GM21360 (cell line): ENCODE data around the gene PDCD5.
"Not testable (repeated sequence)": the region's sequence is repeated elsewhere in the genome, so short reads cannot be mapped to it uniquely, and the experiment has no call there.

Source experiments
- ATAC-seq: cut with Tn5 transposase; IDR thresholded peaks from one replicate; pipeline ENCODE4 v1.9.1; 2021; ENCODE audit warnings: mild to moderate bottlenecking, moderate library complexity; ENCODE audit not compliant: unreplicated experiment

PDCD5 gene

GRCh38 chr19:32576790-32577189 is 4.2 kb upstream of the PDCD5 start:
- no peak for ATAC-seq

- ATAC-seq = peak; percentile 16
These were observed 563 bp upstream of the PDCD5 start for GRCh38 chr19:32580353-32580900.

- no peak for ATAC-seq
These were observed 752 bp downstream of the PDCD5 start for GRCh38 chr19:32581705-32582179.

- ATAC-seq = not testable (repeated sequence)
These were observed 6.9 kb downstream of the PDCD5 start for GRCh38 chr19:32587747-32588504.

- no peak for ATAC-seq
These were observed 13.0 kb downstream of the PDCD5 start for GRCh38 chr19:32594021-32594420.

DNA sequence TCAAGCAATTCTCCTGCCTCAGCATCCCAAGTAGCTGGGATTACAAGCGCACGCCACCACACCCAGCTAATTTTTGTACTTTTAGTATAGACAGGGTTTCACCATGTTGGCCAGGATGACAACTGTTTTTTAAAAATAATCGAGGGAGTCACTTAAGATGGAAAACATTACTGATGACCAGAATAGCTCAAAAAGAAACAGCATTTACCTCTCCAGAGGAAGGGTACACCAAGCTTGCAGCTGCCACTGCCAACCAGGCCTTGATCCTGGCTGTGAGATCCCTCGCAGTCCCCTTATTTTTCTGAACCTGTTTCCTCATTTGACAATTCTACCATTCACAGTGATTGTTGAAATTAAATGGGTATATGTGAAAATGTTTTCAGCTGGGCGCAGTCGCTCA is 14.5 kb downstream of the PDCD5 start:
- ATAC-seq = no peak

- ATAC-seq = no peak
These were observed 17.0 kb downstream of the PDCD5 start for GRCh38 chr19:32598022-32598421.

- no peak for ATAC-seq
These were observed 18.3 kb downstream of the PDCD5 start for GRCh38 chr19:32599258-32599657.

- ATAC-seq = no peak
These were observed 18.8 kb downstream of the PDCD5 start for GRCh38 chr19:32599736-32600157.

DNA sequence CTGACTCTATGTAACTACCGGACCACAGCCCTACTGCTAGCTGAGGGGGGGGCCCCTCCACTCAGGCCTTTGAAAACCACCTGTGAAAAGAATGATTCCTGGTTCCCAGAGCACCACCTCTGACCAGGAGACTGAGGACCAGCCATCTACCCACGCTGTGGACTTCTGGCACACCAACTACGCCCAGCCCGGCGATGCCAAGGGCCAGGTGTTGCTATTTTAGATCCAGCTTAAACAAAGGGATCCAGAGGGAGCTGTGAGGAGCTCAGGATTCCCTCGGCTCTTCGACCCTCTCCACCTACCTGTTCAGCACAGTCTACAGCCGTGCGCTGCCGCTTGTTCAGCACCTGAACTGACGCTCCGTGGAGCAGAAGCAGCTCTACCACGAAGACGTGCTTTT is 23.0 kb downstream of the PDCD5 start:
- ATAC-seq = no peak

DNA sequence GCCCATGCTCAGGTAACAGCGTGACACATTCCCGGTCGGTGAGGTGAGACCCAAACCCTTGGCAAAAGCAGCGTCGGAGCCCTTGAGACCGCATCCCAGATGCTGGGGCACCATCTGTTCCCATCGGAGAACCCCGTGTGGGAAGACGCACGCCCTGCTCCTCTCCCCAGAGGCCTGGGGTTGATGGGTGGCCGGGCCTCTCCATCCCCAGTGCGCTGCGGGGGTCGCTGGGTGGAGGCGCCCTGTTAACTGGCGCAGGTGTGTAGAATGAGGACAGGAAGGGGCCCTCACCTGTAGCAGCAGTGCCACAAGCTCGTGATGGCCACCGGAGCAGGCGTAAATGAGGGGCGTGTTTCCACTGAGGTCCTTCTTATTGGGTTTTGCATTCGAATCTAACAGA is 24.6 kb downstream of the PDCD5 start:
- no peak for ATAC-seq

- ATAC-seq = no peak
These were observed 25.3 kb downstream of the PDCD5 start for GRCh38 chr19:32606289-32606688.

- no peak for ATAC-seq
These were observed 26.5 kb downstream of the PDCD5 start for GRCh38 chr19:32607479-32607878.

DNA sequence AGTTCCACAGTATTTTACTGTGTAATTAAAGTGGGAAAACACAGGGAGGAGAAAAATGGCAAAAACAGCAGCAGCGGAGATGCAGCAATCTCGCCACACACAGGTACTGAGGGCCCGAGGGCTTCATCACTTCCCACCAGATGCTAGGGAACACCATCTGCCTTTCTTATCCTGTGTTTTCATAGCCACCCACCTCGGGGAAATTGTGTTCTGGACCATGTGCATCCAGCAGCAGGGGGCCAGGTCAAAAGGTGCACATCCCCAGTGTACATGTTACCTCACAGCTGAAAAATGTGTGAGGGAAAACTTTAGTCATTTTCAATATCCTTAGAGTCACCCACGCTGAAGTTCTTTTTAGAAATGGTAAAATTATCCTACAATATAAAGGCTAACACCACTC is 30.2 kb downstream of the PDCD5 start:
- ATAC-seq = no peak

GRCh38 chr19:32613008-32613407 is 32.0 kb downstream of the PDCD5 start:
- no peak for ATAC-seq

GRCh38 chr19:32614916-32615315 is 33.9 kb downstream of the PDCD5 start:
- no peak for ATAC-seq

- no peak for ATAC-seq
These were observed 34.6 kb downstream of the PDCD5 start for GRCh38 chr19:32615569-32615968.

- no peak for ATAC-seq
These were observed 38.2 kb downstream of the PDCD5 start for GRCh38 chr19:32619051-32619685.

DNA sequence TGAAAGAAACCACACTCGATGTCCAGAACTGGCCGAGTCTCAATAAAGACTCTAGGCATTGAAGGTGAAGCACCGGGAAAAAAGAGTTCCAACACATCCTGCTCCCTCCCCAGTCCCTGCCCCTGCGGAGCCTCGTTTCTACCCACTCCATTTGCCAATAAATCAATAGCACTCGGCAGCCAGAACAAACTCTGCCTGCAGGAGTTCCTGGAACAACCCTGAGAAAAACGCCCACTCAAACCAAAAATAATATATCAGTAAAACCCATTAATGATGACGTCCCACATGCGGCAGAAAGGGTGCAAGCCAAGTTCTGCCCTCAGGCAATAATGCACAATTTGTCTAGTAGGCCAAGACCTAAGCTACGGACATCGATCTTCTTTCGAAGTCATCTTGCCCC is 41.0 kb downstream of the PDCD5 start:
- no peak for ATAC-seq

DNA sequence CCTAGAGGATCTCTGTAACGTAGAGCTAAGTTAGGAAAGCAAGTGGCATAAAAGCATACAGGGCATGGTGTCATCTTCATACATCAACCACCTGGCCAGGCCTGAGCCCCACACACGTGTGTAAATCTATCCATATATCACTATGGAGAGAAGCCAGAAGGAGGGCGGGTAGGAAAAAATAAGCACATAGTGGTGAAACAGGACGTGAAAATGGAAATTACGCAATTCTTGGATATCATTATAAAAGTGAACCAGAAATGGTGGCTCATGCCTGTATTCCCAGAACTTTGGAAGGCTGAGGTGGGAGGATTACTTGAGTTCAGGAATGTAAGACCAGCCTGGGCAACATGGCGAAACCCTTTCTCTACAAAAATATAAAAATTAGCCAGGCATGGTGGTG is 43.4 kb downstream of the PDCD5 start:
- ATAC-seq = no peak

DNA sequence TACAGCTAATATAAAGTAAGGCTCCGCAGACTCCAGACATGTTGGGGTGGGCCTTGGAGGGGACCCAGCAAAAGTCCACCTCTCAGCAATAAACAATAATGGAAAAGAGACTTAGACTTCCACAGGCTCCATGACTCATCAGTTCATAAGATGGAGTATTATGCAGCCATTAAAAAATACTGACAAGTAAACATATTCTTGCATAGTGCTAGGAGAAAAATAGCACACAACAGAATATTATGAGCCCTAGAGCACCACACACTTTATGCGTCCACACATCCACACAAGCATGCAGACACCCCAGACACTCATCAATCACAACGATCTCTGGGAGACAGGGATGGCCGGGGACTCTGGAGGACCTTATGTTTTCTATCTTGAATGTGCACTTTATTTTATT is 46.0 kb downstream of the PDCD5 start:
- ATAC-seq = no peak

DNA sequence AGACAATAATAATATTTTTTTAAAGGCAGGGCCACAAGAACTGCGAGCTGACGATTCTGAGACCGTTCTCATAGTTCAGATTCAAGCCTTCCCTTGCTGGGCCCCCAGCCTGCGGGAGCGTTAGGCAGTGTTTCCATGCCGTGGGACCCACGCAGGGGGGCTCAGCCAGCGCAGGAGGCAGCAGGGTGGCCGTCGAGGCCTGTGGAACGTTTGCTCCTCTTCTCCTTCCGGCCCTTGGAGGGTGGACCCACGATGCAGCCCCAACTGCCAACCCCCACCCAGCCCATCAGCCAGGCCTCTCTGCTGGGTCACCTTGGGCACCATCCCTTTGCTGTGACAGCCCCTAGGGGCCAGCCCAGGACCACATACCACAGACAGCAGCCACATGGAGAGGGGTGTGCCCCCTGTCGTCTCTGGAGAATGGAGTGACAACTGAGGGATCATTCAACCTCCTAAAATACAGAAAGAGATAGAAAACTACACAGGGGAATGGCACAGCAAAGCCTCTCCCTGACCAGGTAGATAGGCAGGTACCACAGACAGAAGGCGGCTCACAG is 46.8 kb downstream of the PDCD5 start:
- ATAC-seq = no peak
